Measurements from ENCODE around the gene SLC19A1.
"Not testable (repeated sequence)": the region's sequence is repeated elsewhere in the genome, so short reads cannot be mapped to it uniquely, and the experiment has no call there.

Gene SLC19A1

GRCh38 chr21:45533361-45533845, 8.8 kb downstream of the SLC19A1 start:
- DNase-seq (ENCODE audit: low spot score), result no peak

DNA sequence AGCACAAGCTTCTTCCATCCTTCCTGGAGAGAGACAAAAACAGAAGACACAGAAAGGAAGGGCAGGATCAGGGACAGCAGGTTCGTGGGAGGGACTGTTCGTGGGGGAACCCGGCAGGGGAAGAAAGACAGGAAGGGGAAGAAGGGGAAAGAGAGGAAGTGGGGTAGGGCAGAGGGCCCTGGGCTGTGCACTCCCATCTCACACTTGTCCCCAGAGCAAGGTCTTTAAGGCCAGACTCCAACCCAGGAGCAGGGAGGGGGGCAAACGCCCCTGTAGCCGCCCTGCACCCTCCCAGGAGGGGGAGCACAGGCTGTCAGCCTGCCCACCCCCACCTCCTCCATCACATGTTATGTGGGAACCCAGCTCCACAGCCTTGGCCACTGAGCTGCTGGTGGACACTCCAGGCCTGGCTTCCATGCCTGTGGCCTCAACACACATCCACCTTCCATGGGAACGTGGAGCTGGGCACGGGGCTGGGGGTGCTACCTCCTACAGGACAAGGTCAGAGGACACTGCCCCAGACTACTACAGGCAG, 9.3 kb downstream of the SLC19A1 start:
- DNase-seq (ENCODE audit: low spot score), result no peak

DNA sequence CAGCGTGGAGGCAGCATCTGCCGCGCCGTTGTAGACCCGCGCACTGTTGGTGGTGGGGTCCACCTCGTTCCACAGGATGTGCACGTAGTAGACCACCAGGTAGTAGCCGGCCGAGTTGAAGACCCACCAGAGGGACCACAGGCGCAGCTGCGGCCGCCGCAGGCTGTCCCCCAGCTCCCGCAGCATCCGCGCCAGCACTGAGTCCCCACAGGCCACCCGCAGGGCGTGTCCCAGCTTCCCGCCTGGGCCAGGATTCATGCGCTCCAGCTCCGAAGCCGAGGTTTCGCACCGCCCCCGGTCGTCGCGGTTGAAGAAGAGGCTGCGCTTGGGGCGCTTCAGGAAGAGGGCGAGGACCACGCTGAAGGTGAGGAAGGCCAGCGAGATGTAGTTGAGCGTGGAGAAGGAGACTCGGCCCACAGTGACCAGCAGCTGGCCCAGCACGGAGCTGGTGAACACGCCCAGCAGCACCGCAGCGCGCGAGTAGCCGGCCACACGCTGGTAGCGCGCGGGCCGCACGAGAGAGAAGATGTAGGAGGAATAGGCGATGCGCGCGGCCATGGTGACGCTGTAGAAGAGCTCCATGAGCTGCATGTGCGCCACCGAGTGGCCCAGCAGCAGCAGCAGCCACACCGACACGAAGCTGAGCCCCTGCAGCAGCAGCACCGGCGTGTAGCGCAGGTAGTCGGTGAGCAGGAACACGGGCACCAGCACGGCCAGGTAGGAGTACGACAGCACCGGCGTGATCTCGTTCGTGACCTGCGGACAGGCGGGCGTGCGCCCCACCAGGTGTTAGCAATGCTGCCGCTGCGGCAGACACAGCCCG, 10.6 kb downstream of the SLC19A1 start:
- DNase-seq (ENCODE audit: low spot score), result no peak

DNA sequence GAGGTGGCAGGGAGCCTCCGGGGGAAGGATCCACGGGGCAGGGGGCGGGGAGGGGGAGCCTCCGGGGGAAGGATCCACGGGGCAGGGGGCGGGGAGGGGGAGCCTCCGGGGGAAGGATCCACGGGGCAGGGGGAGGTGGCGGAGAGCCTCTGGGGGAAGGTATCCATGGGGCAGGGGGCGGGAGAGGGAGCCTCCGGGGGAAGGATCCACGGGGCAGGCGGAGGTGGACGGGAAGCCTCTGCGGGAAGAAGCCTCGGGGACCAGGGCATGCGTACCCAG, 11.2 kb downstream of the SLC19A1 start:
- DNase-seq (ENCODE audit: low spot score), result not testable (repeated sequence)

DNA sequence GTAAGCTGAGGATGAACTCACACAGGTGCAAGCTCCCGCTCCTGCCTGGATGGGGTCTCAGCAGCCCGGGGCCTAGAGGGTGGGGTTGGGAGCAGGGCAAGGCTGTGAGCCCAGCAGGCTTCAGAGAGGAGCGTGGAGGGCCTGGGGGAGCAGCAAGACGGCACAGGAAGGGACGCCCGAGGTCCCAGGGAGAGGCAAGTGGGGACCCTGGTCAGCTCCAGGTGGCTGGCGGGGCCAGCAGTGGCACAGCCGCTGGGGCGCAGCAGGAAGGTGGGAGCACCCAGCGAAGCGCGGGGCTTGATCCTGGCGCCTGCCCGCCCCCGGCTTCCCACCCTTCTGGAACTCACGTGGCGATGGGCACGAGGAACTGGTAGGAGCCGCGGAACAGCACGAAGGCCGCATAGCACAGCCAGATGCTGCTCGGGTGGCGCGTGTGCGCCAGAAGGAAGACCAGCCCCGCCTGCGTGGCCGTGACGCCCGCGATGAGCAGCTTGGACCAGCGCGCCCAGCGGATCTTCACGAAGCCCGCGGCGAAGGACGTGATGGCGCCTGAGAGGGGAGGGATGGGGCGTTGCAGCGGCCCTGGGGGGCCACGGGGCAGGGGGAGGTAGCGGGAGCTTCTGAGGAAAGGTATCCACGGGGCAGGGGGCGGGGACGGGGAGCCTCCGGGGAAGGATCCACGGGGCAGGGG, 11.7 kb downstream of the SLC19A1 start:
- DNase-seq (ENCODE audit: low spot score), result no peak

DNA sequence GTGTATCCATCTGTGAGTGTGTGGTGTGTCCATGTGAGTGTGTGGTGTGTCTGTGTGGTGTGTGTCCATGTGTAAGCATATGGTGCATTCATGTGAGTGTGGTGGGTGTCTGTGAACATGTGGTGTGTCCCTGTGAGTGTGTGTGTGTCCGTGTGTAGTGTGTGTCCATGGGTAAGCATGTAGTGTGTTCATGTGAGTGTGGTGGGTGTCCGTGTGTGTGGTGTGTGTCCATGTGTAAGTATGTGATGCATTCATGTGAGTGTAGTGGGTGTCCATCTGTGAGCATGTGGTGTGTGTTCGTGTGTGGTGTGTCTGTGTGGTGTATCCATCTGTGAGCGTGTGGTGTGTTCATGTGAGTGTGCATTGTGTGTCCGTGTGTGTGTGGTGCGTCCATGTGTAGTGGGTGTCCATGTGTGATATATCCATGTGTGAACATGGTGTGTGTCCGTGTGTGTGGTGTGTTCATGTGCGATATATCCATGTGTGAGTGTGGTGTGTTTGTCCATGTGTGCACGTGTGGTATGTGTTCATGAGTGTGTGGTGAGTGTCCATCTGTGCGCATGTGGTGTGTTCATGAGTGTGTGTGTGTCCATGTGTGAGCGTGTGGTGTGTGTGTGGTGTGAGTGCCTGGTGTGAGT, 12.3 kb downstream of the SLC19A1 start:
- DNase-seq (ENCODE audit: low spot score), result no peak

DNA sequence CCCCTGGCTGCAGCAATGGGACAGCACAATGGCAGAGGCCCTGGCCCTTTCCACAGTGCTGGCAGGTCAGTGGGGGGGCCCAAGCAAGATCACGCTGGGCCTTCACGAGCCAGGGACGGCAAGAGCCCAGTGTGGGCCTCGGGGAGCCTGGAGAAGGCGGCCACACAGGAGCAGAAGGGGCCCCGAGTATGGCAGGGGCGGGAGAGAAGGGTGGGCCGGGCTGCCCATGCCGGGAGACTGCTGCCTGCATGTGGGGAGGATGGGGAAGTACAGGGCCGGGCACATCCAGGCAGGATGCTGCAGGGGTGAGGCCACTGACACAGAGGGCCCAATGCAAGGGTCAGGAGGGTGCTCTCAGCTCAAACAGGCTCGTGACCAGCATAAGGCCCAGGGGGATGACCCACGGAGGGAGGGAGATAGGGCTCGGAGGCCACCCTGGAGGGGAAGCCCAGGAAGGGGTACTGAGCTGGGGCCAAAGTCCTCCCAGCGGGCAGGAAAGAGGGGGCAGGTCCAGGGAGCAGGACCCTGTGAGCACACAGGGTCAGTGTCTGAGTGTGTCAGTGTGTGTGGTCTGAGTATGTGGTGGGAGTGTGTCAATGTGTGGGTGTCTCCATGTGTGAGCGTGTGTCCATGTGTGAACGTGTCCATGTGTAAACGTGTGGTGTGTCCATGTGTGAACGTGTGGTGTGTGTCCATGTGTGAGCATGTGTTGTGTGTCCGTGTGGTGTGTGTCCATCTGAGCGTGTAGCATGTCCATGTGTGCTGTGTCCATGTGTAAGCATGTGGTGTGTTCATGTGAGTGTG, 13.1 kb downstream of the SLC19A1 start:
- no peak for DNase-seq (ENCODE audit: low spot score)

DNA sequence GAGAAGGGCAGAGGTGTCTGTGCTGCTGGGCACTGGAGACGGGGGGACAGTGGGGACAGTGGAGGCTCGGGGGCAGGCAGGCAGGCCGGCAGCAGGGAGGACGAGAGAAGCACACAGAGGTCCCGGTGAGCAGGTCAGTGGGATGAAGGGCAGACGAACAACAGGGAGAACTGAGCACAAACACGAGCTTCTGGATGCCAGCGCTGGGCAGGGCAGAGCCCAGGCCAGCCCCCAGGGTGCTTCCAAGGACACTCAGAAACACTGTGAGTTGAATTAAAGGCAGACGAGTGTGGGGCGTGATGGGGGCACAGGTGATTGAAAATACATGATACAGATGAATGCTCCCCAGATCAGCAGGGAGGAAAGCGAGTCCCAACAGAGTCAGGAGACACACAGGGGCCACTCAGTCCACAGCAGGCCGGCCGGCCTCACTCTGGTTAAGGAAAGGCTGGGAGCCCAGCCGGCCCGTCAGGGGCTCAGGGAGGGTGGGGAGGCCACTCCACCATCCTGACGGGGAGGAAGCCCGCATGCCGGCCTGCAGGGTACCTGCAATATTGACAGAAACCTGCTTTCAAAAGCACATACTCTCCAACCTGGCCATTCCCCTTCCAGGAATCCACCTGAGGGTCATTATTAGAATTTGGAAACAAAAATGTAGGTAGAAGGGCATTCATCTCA, 14.1 kb downstream of the SLC19A1 start:
- DNase-seq (ENCODE audit: low spot score), result no peak

DNA sequence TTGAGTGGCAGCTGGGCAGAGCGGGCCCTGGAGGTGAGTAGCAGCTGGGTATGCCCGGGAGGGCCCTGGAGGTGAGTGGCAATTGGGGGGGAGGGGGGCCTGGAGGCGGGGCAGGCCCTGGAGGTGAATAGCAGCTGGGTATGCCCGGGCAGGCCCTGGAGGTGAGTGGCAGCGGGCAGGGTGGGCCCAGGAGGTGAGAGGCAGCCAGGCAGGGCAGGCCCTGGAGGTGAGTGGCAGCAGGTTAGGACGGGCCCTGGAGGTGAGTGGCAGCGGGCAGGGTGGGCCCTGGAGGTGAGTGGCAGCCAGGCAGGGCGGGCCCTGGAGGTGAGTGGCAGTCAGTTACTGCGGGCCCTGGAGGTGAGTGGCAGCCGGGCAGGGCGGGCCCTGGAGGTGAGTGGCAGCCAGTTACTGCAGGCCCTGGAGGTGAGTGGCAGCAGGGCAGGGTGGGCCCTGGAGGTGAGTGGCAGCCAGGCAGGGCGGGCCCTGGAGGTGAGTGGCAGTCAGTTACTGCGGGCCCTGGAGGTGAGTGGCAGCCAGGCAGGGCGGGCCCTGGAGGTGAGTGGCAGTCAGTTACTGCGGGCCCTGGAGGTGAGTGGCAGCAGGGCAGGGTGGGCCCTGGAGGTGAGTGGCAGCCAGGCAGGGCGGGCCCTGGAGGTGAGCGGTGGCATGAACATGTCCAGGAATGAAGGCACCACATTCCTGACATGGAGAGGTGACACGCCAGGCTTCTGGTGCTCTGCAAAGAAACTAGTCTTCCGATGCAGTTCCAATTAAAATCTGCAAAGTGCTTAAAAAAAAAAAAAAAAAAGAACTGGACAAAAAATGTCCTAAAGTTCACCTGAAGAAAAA, 14.9 kb downstream of the SLC19A1 start:
- DNase-seq (ENCODE audit: low spot score), result not testable (repeated sequence)

GRCh38 chr21:45525910-45526306, 16.3 kb downstream of the SLC19A1 start:
- no peak for DNase-seq (ENCODE audit: low spot score)

DNA sequence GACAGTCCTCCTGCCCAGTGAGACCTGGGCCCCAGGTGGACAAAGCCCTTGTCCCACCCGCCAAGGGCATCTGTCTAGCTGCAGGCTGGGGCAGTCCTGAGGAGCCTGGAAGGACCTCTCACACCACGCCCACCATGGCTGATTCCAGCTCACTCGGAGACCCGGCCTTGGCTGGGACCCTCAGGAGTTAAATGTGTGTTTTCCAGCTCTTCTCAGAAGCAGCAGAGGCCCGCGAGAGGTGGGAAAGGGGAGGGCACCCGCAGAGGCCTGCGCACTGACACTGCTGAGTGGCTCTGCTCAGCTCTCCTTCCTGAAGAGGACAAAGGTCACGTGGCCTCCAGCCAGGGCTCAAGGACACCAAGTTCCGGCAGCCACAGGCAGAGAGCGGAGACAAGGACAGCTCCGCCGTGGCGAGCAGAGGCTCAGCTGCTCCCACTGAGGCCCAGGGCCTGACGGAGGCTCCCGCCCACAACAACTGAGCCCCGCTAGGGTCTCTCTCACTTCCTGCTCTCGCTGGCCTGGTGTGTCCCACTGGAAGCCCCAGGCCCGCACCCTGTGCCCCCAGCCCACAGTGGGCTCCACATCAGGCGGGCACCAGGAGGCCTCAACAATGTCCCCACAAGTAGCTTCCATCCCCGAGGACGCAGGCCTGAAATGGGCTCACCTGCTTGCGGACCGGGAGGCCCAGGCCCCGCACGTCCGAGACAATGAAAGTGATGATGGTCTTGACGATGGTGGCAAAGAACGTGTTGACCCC, 16.9 kb downstream of the SLC19A1 start:
- DNase-seq (ENCODE audit: low spot score), result no peak

DNA sequence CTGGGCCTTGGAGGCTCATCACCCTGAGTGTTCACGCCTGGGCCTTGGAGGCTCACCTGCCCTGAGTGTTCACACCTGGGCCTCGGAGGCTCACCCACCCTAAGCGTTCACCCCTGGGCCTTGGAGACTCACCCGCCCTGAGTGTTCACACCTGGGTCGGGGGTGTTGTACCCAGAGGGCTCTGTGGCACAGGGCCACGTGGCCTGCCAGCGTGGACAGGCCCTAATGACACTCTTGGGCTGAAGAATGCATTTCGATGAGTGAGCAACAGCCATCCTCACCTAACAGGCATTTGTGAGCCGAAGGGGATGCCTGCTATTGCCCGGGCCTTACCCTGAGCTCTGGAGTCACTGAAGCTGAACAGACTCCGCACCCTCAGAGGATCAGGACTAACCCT, 17.5 kb downstream of the SLC19A1 start:
- no peak for DNase-seq (ENCODE audit: low spot score)

- no peak for DNase-seq (ENCODE audit: low spot score)
Measured at GRCh38 chr21:45523411-45524101, 18.7 kb downstream of the SLC19A1 start.

GRCh38 chr21:45522986-45523385, 19.3 kb downstream of the SLC19A1 start:
- DNase-seq (ENCODE audit: low spot score), result no peak

GRCh38 chr21:45522381-45522780, 19.9 kb downstream of the SLC19A1 start:
- DNase-seq (ENCODE audit: low spot score), result no peak

DNA sequence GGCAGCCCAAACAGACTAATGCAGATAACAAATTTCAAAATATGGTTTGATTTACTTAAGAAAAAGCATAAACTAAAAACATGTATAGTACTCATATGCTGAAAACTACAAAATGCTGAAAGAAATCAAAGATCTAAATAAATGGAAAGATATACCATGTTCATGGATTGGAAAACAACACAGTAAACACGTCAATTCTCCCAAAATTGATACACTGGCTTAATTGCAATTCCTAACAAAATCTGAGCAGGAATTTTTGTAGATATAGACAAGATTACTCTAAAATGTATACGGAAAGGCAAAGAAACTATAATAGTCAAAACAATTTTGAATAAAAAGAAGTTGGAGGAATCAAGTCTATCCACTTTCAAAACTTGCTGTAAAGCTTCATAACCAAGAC, 21.0 kb downstream of the SLC19A1 start:
- DNase-seq (ENCODE audit: low spot score), result no peak

DNA sequence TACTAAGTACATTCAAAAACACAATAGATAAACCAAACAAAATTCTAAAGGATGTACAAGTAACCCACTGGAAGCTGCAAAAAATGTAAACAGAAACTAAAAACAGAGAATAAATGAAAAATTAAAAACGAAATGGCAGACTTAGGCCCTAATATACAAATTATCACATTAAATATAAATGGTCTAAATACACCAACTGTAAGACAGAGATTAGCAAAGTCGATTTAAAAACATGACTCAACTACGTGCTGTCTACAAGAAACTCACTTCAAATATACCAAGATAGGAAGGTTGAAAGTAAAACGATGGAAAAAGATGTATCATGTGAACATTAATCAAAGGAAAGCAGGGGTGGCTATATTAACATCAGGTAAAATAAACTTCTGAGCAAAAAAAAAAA, 23.1 kb downstream of the SLC19A1 start:
- no peak for DNase-seq (ENCODE audit: low spot score)

DNA sequence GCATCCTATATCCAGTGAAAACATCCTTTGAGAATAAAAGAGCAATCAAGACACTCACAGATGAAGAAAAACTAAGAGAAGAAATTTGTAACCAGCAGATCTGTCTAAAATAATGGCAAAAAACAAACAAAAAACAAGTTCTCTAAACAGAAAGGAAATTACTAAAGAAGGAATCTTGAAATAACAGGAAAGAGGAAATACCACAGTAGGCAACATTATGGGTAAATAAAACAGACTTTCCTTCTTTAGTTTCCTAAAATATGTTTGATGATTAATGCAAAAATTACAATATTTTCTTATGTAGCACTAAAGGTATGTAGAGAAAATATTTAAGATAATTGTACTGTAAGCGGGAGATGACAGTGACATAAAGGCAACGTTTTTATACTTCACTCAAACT, 23.5 kb downstream of the SLC19A1 start:
- DNase-seq (ENCODE audit: low spot score), result no peak
